ENCODE measurements around the gene KATNB1. TPM values are rescaled to one million over a fixed set of nuclear protein-coding genes. Genes with fewer than 3 reads are reported as not detected.

Gene KATNB1
- 10 to 100 TPM; 27.6 to 28.2 TPM for total RNA-seq

GRCh38 chr16:57735755-57736418, at the start of gene KATNB1:
Gene KATNB1 (plus strand): TSS chr16:57735770. CDS start chr16:57737244, 1,474 bp downstream.

GRCh38 chr16:57694725-57695679, 40.6 kb upstream of the KATNB1 start, which contains the start of gene DRC7:
Gene DRC7 (plus strand): TSS chr16:57694806. CDS start chr16:57697950, 3,144 bp downstream.

GRCh38 chr16:57802341-57803133, 67.0 kb downstream of the KATNB1 start, which contains the start of gene KIFC3:
Gene KIFC3 (minus strand): TSS chr16:57802491. CDS start chr16:57798243, 4,248 bp downstream.

Small RNA genes lying within 50 kb of the gene (microRNA-seq; reads per million reads assigned to microRNA genes)
- not detected for gene MIR6772 (ENCODE audit: borderline microRNAs expressed, borderline replicate concordance)

Other genes starting within 250 kb of the KATNB1 start
- gene DOK4, start 249.3 kb upstream of the KATNB1 start, total RNA-seq = 1 to 10 TPM; 2.0 to 2.7 TPM
- 1 to 10 TPM; 8.2 to 8.5 TPM for gene CCDC102A, start 199.2 kb upstream of the KATNB1 start, total RNA-seq
- gene ADGRG5, start 193.1 kb upstream of the KATNB1 start, total RNA-seq = 1 to 10 TPM; 4.5 to 5.3 TPM
- gene ADGRG1, start 107.1 kb upstream of the KATNB1 start, total RNA-seq = under 1 TPM; 0.48 to 0.63 TPM
- not detected for gene ADGRG3, start 67.5 kb upstream of the KATNB1 start, total RNA-seq
- gene DRC7, start 41.0 kb upstream of the KATNB1 start, total RNA-seq = not detected
- not detected for gene KIFC3, start 66.7 kb downstream of the KATNB1 start, total RNA-seq
- not detected for gene CNGB1, start 235.4 kb downstream of the KATNB1 start, total RNA-seq

All from activated naive CD4-positive, alpha-beta T cell treated with anti-CD3 and anti-CD28 coated beads, Interleukin-2, amount 10 ng/mL, durations not matched to agents 5 hours and 36 hours (primary cell).